ENCODE results near the gene USP48. TPM values are rescaled to one million over a fixed set of nuclear protein-coding genes. Genes with fewer than 3 reads are reported as not detected.
"Not testable (repeated sequence)": the region's sequence is repeated elsewhere in the genome, so short reads cannot be mapped to it uniquely, and the experiment has no call there.

Gene USP48
- polyA plus RNA-seq, 3 donors = 62.6 to 77.9 (median 71.2) TPM

GRCh38 chr1:21634806-21635535 lies 148.0 kb downstream of the USP48 start:
- no peak for DNase-seq (ENCODE audit: extremely low read depth in 1 of 11, low read depth in 9 of 11, low spot score in 4 of 11)

DNA sequence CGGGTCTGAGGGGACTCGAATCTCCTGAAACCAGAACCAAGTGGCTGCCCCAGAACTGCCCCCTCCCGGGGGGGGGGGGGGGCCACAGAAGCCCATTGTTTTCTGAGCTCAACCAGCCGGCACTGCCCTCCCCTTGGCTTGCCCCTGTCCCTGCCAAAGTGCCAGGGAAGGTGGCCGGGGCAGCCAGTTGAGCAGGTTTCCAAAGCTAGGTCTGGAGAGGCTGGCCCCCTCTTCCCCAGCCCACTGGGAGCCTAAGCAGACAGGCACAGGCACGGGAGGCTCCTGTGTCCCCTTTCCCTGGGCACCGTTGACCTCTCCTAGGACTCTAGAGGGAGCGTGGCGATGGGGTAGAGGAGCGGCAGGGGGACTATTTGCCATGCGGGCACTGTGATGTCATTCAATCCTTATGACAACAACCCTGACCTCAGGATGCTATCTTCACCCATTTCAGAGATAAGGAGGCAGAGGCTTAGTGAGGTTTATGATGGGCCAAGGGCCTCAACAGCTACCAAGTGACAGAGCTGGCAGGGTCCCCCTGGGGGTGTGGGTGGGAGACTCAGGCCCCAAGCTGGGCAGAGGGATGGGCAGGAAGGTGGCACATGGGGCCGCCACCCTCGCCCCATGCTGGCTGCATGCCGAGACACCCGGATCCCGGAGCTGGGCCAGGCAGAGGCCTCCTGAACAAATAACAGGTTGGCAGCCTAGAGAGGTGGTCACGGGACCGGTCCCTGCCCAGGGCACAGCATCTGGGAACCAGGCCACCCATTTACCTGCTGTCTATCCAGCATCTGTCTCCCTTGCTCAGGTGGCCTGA lies 148.8 kb downstream of the USP48 start:
- no peak for DNase-seq (ENCODE audit: extremely low read depth in 1 of 11, low read depth in 9 of 11, low spot score in 4 of 11)

- DNase-seq (ENCODE audit: extremely low read depth in 1 of 11, low read depth in 9 of 11, low spot score in 4 of 11) = no peak
Measured at GRCh38 chr1:21633141-21633755, 149.7 kb downstream of the USP48 start.

- no peak for DNase-seq (ENCODE audit: extremely low read depth in 1 of 11, low read depth in 9 of 11, low spot score in 4 of 11)
Measured at GRCh38 chr1:21631944-21632887, 150.7 kb downstream of the USP48 start.

GRCh38 chr1:21631590-21631943 lies 151.4 kb downstream of the USP48 start:
- not testable (repeated sequence) for DNase-seq (ENCODE audit: extremely low read depth in 1 of 11, low read depth in 9 of 11, low spot score in 4 of 11)

DNA sequence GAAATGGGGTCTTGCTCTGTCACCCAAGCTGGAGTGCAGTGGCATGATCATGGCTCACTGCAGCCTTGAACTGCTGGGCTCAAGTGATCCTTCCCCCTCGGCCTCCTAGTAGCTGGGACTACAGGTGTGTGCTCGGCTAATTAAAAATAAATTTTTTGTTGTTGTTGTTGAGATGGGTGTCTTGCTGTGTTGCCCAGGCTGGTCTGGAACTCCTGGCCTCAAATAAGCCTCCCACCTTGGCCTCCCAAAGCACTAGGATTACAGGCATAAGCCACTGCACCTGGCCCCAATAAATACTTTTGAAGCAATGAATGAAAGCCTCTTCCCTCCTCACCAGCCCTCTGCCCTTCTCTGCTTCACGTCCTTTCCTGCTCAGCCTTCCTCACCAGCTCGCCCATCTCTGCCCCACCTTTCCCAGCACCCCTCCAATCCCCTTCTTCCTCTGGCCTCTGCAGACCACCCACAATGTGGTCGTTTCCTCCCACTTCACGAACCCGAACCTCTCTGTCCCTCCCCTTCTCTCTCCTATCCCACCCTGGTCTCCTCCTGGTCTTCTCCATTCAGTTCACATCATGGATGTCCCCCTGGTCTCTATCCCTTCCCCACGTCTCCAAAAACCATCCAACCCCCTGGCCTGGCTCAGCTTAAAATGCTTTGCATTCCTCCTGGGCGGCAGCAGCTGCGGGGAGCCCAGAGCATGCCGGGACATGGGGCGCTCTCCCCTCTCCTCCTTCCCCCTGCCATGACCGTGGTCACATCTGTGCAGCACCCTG lies 152.2 kb downstream of the USP48 start:
- DNase-seq (ENCODE audit: extremely low read depth in 1 of 11, low read depth in 9 of 11, low spot score in 4 of 11) = no peak

DNA sequence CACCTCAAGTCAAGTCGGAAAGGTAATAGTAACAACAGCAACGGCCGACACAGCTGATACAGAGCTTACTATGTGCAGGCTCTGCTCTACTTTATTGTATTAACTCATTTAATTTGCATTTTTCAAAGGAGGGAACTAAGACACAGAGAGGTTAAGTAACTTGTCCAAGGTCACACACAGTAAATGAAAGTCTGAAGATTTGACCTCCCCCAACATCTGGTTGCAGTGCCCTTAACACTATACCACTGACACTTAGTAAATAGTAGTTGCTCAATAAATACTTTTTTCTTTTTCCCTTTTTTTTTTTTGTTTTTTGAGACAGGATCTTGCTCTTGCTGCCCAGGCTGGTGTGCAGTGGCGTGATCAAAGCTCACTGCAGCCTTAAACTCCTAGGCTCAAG lies 153.0 kb downstream of the USP48 start:
- DNase-seq (ENCODE audit: extremely low read depth in 1 of 11, low read depth in 9 of 11, low spot score in 4 of 11) = no peak

DNA sequence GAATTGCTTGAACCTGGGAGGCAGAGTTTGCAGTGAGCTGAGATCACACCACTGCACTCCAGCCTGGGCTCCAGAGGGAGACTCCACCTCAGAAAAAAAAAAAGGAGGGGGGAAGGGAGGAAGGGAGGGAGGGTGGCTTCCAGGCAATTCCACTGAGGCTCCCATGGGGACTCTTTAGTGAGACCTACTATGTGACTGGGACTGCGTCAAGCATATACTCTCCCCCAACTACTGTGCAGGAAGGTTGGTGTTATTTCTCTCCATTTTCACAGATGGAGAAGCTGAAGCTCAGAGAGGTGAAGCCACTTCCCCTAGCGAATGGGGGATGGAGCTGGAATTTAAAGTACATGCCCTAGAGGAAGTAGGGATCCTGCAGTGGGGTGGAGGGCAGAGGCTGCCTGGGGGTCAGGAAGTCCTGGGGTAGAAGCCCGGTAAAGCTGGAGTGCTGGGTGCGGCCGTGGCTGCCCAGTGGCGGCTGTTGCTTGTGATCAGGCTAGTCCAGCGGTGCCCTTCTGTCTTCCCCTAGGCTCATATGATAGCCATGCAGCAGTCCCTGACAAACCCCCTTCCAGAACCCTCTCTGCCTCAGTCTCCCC lies 154.1 kb downstream of the USP48 start:
- DNase-seq (ENCODE audit: extremely low read depth in 1 of 11, low read depth in 9 of 11, low spot score in 4 of 11) = no peak

Other genes with a start within 250 kb of the USP48 start
- 10 to 100 TPM; 16.6 to 24.4 (median 19.2) TPM for gene RAP1GAP, start 113.8 kb downstream of the USP48 start, polyA plus RNA-seq (ENCODE audit: insufficient read length in 3 of 3)
- gene LDLRAD2, start 29.1 kb upstream of the USP48 start, polyA plus RNA-seq (ENCODE audit: insufficient read length in 3 of 3) = 1 to 10 TPM; 4.4 to 6.5 (median 5.8) TPM
- 100 to 1,000 TPM; 130 to 200 (median 188) TPM for gene HSPG2, start 154.2 kb upstream of the USP48 start, polyA plus RNA-seq (ENCODE audit: insufficient read length in 3 of 3)
- under 1 TPM in 2 of 3 donors, not detected in 1; 0.29 to 0.40 TPM for gene CELA3B, start 193.9 kb upstream of the USP48 start, polyA plus RNA-seq (ENCODE audit: insufficient read length in 3 of 3)
- gene CELA3A, start 218.5 kb upstream of the USP48 start, polyA plus RNA-seq (ENCODE audit: insufficient read length in 3 of 3) = not detected